Right hindlimb (tissue), 1 donor: ENCODE data around the gene BEST4.
"Not testable (repeated sequence)": the region's sequence is repeated elsewhere in the genome, so short reads cannot be mapped to it uniquely, and the experiment has no call there.

ENCODE experiments used
- DNase-seq: peaks from one replicate; pipeline ENCODE4 v3.0.0-alpha.2; 2018

BEST4 gene

GRCh38 chr1:44788120-44788860 is at the start of gene BEST4:
TSS of gene BEST4 (minus strand) at chr1:44788170. CDS start at chr1:44787705, 465 bp downstream.
- DNase-seq = no peak

GRCh38 chr1:44835738-44836675 is 48.0 kb upstream of the BEST4 start:
- peak; percentile 89 for DNase-seq

- no peak for DNase-seq
Measured at GRCh38 chr1:44834328-44834727, 46.4 kb upstream of the BEST4 start.

GRCh38 chr1:44832056-44832705 is 44.2 kb upstream of the BEST4 start:
- no peak for DNase-seq

- no peak for DNase-seq
Measured at GRCh38 chr1:44831516-44831915, 43.5 kb upstream of the BEST4 start.

- no peak for DNase-seq
Measured at GRCh38 chr1:44830900-44831304, 42.9 kb upstream of the BEST4 start.

GRCh38 chr1:44829506-44830384 is 41.8 kb upstream of the BEST4 start:
- DNase-seq = no peak

- DNase-seq = no peak
Measured at GRCh38 chr1:44828841-44829440, 41.0 kb upstream of the BEST4 start.

GRCh38 chr1:44828003-44828651 is 40.2 kb upstream of the BEST4 start:
- no peak for DNase-seq

GRCh38 chr1:44827197-44828002 is 39.4 kb upstream of the BEST4 start:
- no peak for DNase-seq

GRCh38 chr1:44826375-44827196 is 38.6 kb upstream of the BEST4 start:
- DNase-seq = peak; percentile 82

- not testable (repeated sequence) for DNase-seq
Measured at GRCh38 chr1:44824392-44824791, 36.4 kb upstream of the BEST4 start.

- DNase-seq = no peak
Measured at GRCh38 chr1:44822981-44823451, 35.0 kb upstream of the BEST4 start.

- no peak for DNase-seq
Measured at GRCh38 chr1:44822131-44822701, 34.2 kb upstream of the BEST4 start.

- DNase-seq = no peak
Measured at GRCh38 chr1:44821240-44821715, 33.3 kb upstream of the BEST4 start.

- peak; percentile 36 for DNase-seq
Measured at GRCh38 chr1:44820328-44821239, 32.6 kb upstream of the BEST4 start.

- peak; percentile 85 for DNase-seq
Measured at GRCh38 chr1:44819608-44820327, 31.8 kb upstream of the BEST4 start.
